RWPE1 (cell line): ENCODE data around the gene DICER1.

Experiments
- CTCF ChIA-PET: fragments of 350-600 bp; sonication (Branson Sonifier 250); formaldehyde crosslinking; extraction: SDS; loops from one replicate; lab custom pipeline; 2021; lab: Yijun Ruan, JAX
- POLR2A ChIA-PET: fragments of 400-600 bp; formaldehyde crosslinking; extraction: SDS; loops from one replicate; lab custom pipeline; 2020; ENCODE audit warnings: antibody characterized with exemption; ENCODE audit not compliant: low non-redundant PET; lab: Yijun Ruan, JAX
- DNase-seq: peaks from one replicate; pipeline ENCODE4 v3.0.0; 2012; ENCODE audit warnings: low spot score
- H3K27ac ChIP-seq: fragments of 450-650 bp; 2 replicates; pipeline ENCODE4 v1.5.1; 2017
- CTCF ChIP-seq: fragments of 450-650 bp; conservative IDR thresholded peaks from 2 replicates; pipeline ENCODE4 v1.5.1; 2017; ENCODE audit warnings: low read depth, mild to moderate bottlenecking

The DICER1 gene

GRCh38 chr14:95046711-95047681 lies 110.3 kb downstream of the DICER1 start:
- CTCF ChIA-PET: no interaction called here
- H3K27ac ChIP-seq: no peak overlapping the region

DNA sequence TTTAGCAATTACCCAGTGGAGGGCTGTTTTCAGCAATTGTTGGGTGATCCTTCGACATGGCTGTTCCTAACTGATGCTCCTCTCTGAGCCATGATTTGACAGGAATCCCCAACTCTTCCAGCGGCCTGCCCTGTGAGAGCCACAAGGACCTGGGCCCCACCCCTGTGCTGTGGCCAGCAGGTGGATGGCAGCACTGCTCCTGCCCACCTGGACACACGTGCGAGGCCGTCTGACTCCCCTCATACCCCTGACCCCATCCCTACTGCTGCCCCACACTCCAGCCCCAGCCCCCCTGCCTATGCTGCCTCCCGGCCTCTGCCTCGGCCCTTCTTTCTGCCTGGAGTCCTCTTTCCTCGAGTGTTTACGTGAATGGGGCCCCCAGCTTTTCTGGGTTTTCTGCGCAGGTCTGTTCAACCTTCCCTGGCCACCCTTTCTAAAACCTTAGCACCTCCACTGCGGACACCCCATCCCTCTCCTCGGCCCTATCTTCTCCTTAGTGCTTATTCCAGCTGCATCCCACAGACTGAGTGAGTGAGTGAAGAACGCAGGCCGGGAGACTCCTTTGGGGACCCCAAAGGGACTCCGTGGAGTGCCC lies 111.4 kb downstream of the DICER1 start:
- ChIA-PET CTCF (no interaction called here), POLR2A (no interaction called here)
- no peak for DNase-seq
- no peak for TF ChIP-seq CTCF
- H3K27ac ChIP-seq: no peak overlapping the region

More at GRCh38 chr14:95046711-95047681, 110.3 kb downstream of the DICER1 start:
- POLR2A ChIA-PET: no interaction called here
- DNase-seq: no peak
- TF ChIP-seq CTCF: no peak

GRCh38 chr14:95045106-95045701 lies 112.1 kb downstream of the DICER1 start:
- ChIA-PET CTCF (no interaction called here), POLR2A (no interaction called here)
- TF ChIP-seq CTCF: no peak
- no peak overlapping the region for H3K27ac ChIP-seq
- no peak for DNase-seq

DNA sequence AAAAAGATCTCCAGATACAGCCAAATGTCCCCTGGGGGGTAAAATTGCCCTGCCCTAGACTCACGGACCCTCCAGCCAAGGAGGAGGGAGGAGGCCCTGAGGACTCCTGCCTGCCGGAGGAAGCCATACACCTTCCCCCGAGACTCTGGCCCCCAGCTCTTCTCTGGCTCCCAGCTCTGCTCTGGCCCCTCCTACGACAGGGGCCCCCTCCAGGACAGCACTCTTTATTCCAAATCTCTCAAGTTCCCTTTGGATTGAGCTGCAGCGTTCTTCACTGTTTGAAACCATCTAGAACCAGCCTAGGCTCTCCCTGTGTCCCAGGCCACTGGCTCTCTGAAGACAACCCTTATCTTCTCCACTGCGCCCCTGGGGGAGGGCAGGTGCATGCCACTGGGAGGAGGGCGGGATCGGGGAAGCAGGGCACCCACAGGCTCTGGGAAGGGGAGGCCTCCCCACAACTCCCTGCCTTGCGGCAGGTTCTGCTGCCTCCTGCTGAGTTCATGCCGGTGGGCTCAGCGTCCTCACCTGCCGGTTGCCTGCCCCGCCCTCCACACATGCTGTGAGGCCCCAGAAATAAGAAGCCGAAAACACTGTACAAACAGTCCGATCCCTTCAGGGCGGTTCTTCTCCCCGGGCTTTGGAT lies 112.7 kb downstream of the DICER1 start:
- H3K27ac ChIP-seq: no peak overlapping the region
- POLR2A ChIA-PET: no interaction called here
- CTCF ChIA-PET: no interaction called here
- TF ChIP-seq CTCF: no peak
- DNase-seq: no peak

- no peak overlapping the region for H3K27ac ChIP-seq
- POLR2A ChIA-PET: no interaction called here
- no peak for TF ChIP-seq CTCF
- DNase-seq: no peak
- CTCF ChIA-PET: no interaction called here
Measured at GRCh38 chr14:95043732-95044462, 113.4 kb downstream of the DICER1 start.
